GM19351 (cell line): Measurements from ENCODE around the gene OR2A2.
A peak's percentile ranks its signal among the peaks of the same experiment; 100 is the strongest.
"Not testable (repeated sequence)": the region's sequence is repeated elsewhere in the genome, so short reads cannot be mapped to it uniquely, and the experiment has no call there.

Source experiments
- ATAC-seq: cut with Tn5 transposase; IDR thresholded peaks from one replicate; pipeline ENCODE4 v1.9.1; 2021; ENCODE audit warnings: mild to moderate bottlenecking, moderate library complexity; ENCODE audit not compliant: unreplicated experiment

OR2A2 gene

DNA sequence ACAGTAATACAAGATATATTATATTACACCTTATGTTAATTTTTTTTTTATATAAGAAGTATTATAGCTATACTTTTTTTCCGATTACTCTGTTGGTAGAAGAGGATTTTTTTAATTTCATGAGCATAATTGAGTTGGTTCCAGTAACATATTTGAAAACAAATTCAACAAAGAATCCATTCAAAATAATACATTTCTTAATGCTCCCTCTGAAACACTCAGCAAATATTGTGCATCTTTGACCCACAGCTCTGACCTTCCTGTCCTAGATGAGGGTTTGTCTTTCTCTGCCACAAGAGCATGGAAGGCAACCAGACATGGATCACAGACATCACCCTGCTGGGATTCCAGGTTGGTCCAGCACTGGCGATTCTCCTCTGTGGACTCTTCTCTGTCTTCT lies at the start of gene OR2A2:
TSS of gene OR2A2 (plus strand) at position 301 of the 400 bp plus-strand sequence. CDS start at position 301, 0 bp downstream.
- no peak for ATAC-seq

GRCh38 chr7:144063710-144064109 lies 45.7 kb upstream of the OR2A2 start:
- no peak for ATAC-seq

- ATAC-seq: no peak
Observed at GRCh38 chr7:144069511-144069910, 39.9 kb upstream of the OR2A2 start, which contains the start of gene OR2A25. Gene OR2A25 (plus strand): TSS chr7:144069811. CDS start chr7:144074220, 4,409 bp downstream.

GRCh38 chr7:144069953-144070352 lies 39.4 kb upstream of the OR2A2 start:
- ATAC-seq: no peak

GRCh38 chr7:144074374-144074773 lies 35.0 kb upstream of the OR2A2 start:
- ATAC-seq: no peak

GRCh38 chr7:144085978-144086377 lies 23.4 kb upstream of the OR2A2 start, which contains the start of gene OR2A12:
Gene OR2A12 (plus strand): TSS chr7:144086278. CDS start chr7:144095108, 8,830 bp downstream.
- no peak for ATAC-seq

GRCh38 chr7:144086730-144087129 lies 22.7 kb upstream of the OR2A2 start:
- no peak for ATAC-seq

GRCh38 chr7:144087230-144087629 lies 22.2 kb upstream of the OR2A2 start:
- no peak for ATAC-seq

DNA sequence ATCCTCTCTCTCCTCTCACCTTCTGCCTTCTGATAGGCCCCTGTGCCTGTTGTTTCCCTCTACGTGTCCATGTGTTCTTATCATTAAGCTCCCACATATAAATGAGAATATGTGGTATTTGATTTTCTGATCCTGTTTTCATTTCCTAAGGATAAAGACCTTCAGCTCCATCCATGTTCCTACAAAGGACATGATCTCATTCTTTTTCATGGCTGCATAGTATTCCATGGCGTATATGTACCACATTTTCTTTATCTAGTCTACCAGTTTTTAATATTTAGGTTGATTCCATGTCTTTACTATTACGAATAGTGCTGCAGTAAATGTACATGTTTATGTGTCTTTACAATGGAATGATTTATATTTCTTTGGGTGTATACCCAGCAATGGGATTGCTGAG lies 18.7 kb upstream of the OR2A2 start:
- no peak for ATAC-seq

DNA sequence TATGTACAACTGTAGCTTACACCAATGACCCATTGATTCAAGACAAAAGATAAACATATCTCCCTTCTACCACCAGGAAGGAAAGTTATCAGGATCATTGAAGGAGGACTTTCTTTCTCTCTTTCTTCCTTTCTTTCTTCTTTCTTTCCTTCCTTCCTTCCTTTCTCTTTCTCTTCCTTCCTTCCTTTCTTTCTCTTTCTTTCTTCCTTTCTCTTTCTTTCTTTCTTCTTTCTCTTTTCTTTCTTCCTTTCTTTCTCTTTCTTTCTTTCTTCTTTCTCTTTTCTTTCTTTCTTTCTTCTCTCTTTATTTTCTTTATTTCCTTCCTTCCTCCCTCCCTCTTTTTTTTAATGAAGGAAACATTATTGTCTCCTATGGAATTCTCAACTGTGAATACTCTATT lies 10.6 kb upstream of the OR2A2 start:
- ATAC-seq: no peak

DNA sequence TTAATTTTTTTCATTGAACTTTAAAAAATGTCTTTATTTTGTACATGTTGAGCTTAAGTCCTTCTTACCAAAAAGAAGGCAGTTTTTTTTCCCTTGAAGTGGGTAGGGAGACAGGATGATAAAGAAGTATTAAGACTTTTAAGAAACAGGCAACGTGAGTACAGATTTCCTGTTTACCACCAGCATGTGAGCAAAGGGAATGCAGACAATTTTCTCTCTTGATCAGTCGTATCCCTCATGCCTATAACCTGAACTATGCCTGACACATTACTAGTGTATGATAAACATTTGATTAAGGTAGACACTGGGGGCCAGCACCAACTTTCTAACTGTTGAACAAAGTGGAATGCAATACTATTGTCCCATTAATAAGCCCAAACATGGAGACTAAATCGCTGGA lies 8.8 kb upstream of the OR2A2 start:
- no peak for ATAC-seq

GRCh38 chr7:144102041-144102440 lies 7.3 kb upstream of the OR2A2 start:
- ATAC-seq: no peak

GRCh38 chr7:144105211-144105610 lies 4.2 kb upstream of the OR2A2 start:
- no peak for ATAC-seq

- no peak for ATAC-seq
Observed at GRCh38 chr7:144110272-144110671, 889 bp downstream of the OR2A2 start.

- no peak for ATAC-seq
Observed at GRCh38 chr7:144113651-144114050, 4.3 kb downstream of the OR2A2 start.

- no peak for ATAC-seq
Observed at GRCh38 chr7:144118341-144118740, 9.0 kb downstream of the OR2A2 start.

DNA sequence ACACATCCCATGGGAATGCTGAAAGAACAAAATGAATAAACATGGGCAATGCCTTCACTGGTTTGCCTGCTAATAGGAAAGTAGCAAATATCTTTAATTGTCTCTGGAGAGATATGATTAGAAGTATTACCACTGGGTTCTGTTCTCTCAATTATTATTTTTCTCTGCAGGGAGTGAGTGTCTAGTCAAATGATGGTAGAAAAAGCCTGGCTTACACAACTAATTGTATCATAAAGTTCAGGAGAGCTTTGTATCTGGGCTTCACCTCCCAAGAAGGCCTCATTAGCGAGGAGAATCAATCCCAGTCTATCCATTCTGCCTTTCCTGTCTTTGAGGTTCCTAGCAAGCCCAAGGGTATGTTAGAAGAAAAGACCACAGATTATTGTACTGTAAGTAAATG lies 13.5 kb downstream of the OR2A2 start, which contains the start of gene OR2A14:
TSS of gene OR2A14 (plus strand) at position 301 of the 400 bp plus-strand sequence. CDS start 5,937 bp downstream, outside the sequence.
- ATAC-seq: no peak

- peak; percentile 100 for ATAC-seq
Observed at GRCh38 chr7:144127714-144128334, 18.4 kb downstream of the OR2A2 start.

DNA sequence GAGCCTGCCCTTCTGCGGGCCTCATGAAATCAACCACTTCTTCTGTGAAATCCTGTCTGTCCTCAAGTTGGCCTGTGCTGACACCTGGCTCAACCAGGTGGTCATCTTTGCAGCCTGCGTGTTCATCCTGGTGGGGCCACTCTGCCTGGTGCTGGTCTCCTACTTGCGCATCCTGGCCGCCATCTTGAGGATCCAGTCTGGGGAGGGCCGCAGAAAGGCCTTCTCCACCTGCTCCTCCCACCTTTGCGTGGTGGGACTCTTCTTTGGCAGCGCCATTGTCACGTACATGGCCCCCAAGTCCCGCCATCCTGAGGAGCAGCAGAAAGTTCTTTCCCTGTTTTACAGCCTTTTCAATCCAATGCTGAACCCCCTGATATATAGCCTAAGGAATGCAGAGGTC lies 20.2 kb downstream of the OR2A2 start:
- not testable (repeated sequence) for ATAC-seq

GRCh38 chr7:144130730-144131129 lies 21.3 kb downstream of the OR2A2 start:
- ATAC-seq: no peak

GRCh38 chr7:144132262-144132661 lies 22.9 kb downstream of the OR2A2 start:
- ATAC-seq: no peak

DNA sequence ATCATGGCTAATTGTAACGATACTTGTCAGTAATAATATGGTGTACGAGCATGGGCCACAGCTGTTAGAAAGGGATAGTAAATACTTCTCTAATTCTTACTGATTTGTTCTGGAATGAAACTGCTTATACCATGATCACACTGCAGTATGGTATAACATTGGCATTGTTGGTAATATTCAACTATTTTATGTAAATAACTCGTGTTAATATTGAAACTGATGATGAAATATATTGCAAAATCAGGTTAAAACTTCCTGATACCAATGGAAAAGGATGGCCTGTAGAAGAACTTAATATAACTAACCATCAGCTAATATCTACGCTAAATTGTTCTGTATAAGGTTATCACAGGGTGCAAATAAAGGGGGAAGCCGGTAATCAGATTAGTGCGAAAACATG lies 23.9 kb downstream of the OR2A2 start:
- ATAC-seq: no peak

DNA sequence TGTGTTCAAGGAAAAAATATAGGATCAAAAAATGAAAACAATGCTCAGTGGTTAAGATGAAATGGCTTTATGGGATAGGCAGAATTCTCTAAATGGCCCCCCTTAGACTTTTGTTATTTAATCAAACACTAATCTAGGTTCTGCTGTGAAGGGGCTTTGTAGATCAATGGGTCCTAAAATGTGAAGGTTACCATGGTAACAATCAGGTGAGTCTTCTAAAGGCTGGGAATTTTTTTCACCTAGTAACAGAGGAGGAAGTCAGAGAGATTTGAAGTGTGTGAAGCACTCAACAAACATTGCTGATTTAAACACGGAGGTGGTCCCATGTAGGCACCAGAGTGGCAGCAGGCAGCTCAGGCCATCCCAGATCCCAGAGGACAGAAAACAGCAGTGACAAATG lies 24.7 kb downstream of the OR2A2 start:
- no peak for ATAC-seq
